Astrocyte of the spinal cord (primary cell): ENCODE results near the gene KCNA1.

Experiments
- DNase-seq: peaks from one replicate; pipeline ENCODE4 v3.0.0; 2011; ENCODE audit warnings: low read depth, low spot score
- H3K4me3 ChIP-seq: 2 replicates; pipeline ENCODE4 v1.5.1; 2011; ENCODE audit warnings: low read depth, mild to moderate bottlenecking, low read length, moderate library complexity
- CTCF ChIP-seq: IDR thresholded peaks from 2 replicates; pipeline ENCODE4 v1.5.1; 2012; ENCODE audit warnings: low read depth, mild to moderate bottlenecking, low read length, inconsistent platforms
- in situ Hi-C: cut with HindIII; loops from 2 replicates; pipeline ENCODE4 v1.10.0; 2017; ENCODE audit warnings: low sequenced_read_pairs

Gene KCNA1

GRCh38 chr12:4943067-4943937, 33.6 kb downstream of the KCNA1 start:
- in situ Hi-C loops: no loop called here
- TF ChIP-seq CTCF: no peak
- H3K4me3 ChIP-seq: no peak overlapping the region
- no peak for DNase-seq

GRCh38 chr12:4943938-4944284, 34.2 kb downstream of the KCNA1 start:
- in situ Hi-C loops: no loop called here
- no peak overlapping the region for H3K4me3 ChIP-seq
- TF ChIP-seq CTCF: no peak
- no peak for DNase-seq

- no peak overlapping the region for H3K4me3 ChIP-seq
- DNase-seq: no peak
- in situ Hi-C loops: no loop called here
- no peak for TF ChIP-seq CTCF
Measured at GRCh38 chr12:4947253-4947652, 37.5 kb downstream of the KCNA1 start.

GRCh38 chr12:4951083-4951482, 41.4 kb downstream of the KCNA1 start:
- no peak for TF ChIP-seq CTCF
- no peak for DNase-seq
- no peak overlapping the region for H3K4me3 ChIP-seq
- in situ Hi-C loops: no loop called here

GRCh38 chr12:4951601-4952000, 41.9 kb downstream of the KCNA1 start:
- DNase-seq: no peak
- TF ChIP-seq CTCF: no peak
- H3K4me3 ChIP-seq: no peak overlapping the region
- in situ Hi-C loops: no loop called here

GRCh38 chr12:4954621-4955354, 45.1 kb downstream of the KCNA1 start:
- no peak overlapping the region for H3K4me3 ChIP-seq
- DNase-seq: no peak
- TF ChIP-seq CTCF: no peak
- in situ Hi-C loops: no loop called here
